Neural crest cell (in vitro differentiated cells): ENCODE data around the gene SLC2A4RG. TPM values are rescaled to one million over a fixed set of nuclear protein-coding genes. Genes with fewer than 3 reads are reported as not detected.

Source experiments
- DNase-seq: peaks from one replicate; pipeline ENCODE4 v3.0.0; 2021; ENCODE audit warnings: low read depth, mixed read lengths, low spot score
- H3K27ac Mint-ChIP-seq: one replicate; pipeline ENCODE4 v1.8.0; 2021; ENCODE audit warnings: mild to moderate bottlenecking, mixed read lengths; ENCODE audit not compliant: unreplicated experiment
- H3K27me3 Mint-ChIP-seq: 2 replicates; pipeline ENCODE4 v1.8.0; 2021; ENCODE audit warnings: low read depth, mild to moderate bottlenecking, mixed read lengths
- H3K36me3 Mint-ChIP-seq: 2 replicates; pipeline ENCODE4 v1.8.0; 2021; ENCODE audit warnings: low read depth, mild to moderate bottlenecking, mixed read lengths
- H3K4me1 Mint-ChIP-seq: 2 replicates; pipeline ENCODE4 v1.8.0; 2021; ENCODE audit warnings: mixed read lengths
- H3K4me3 Mint-ChIP-seq: one replicate; pipeline ENCODE4 v1.8.0; 2021; ENCODE audit warnings: mild to moderate bottlenecking, mixed read lengths
- H3K9me3 Mint-ChIP-seq: 2 replicates; pipeline ENCODE4 v1.8.0; 2021; ENCODE audit warnings: mixed read lengths
- total RNA-seq: library from RNA; stranded (reverse); gene quantifications from 2 replicates; pipeline ENCODE4 v1.2.1, GENCODE V29; 2021
- TF ChIP-seq, protein P1 (sequence below): fragments of 200-600 bp; sonication (generic); conservative IDR thresholded peaks from 2 replicates; pipeline ENCODE4 v1.5.0; 2021; ENCODE audit warnings: antibody characterized with exemption, mild to moderate bottlenecking

Gene SLC2A4RG
- total RNA-seq, 1 donor from 2014 or later = 79.1 TPM

DNA sequence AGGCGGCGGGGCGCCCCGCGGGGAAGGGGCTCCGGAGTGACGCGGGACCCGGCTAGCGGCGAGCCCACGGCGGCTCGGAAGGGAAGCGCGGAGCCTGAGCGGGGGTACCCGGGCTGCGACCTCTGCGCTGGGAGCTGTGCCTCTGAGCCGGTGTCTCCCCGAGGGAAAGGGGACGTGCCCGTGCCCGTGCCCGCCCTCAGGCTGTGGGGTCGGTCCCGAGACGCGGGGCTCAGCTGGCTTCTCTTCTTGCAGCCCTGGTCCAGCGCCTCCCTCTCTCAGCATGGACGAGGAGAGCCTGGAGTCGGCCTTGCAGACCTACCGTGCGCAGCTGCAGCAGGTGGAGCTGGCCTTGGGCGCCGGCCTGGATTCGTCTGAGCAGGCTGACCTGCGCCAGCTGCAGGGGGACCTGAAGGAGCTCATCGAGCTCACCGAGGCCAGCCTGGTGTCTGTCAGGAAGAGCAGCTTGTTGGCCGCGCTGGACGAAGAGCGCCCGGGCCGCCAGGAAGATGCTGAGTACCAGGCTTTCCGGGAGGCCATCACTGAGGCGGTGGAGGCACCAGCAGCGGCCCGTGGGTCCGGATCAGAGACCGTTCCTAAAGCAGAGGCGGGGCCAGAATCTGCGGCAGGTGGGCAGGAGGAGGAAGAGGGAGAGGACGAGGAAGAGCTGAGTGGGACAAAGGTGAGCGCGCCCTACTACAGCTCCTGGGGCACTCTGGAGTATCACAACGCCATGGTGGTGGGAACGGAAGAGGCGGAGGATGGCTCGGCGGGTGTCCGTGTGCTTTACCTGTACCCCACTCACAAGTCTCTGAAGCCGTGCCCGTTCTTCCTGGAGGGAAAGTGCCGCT is 31.1 kb upstream of the SLC2A4RG start:
- Mint-ChIP-seq H3K27ac (no peak overlapping the region), H3K4me1 (peaks cover 24% of the 10 kb centered on the region), H3K4me3 (peak overlapping the region; percentile 72), H3K36me3 (peaks cover 19% of the 10 kb centered on the region), H3K9me3 (peaks cover 4% of the 10 kb centered on the region), H3K27me3 (no peaks in the 10 kb centered on the region)
- TF ChIP-seq, protein P1, sequence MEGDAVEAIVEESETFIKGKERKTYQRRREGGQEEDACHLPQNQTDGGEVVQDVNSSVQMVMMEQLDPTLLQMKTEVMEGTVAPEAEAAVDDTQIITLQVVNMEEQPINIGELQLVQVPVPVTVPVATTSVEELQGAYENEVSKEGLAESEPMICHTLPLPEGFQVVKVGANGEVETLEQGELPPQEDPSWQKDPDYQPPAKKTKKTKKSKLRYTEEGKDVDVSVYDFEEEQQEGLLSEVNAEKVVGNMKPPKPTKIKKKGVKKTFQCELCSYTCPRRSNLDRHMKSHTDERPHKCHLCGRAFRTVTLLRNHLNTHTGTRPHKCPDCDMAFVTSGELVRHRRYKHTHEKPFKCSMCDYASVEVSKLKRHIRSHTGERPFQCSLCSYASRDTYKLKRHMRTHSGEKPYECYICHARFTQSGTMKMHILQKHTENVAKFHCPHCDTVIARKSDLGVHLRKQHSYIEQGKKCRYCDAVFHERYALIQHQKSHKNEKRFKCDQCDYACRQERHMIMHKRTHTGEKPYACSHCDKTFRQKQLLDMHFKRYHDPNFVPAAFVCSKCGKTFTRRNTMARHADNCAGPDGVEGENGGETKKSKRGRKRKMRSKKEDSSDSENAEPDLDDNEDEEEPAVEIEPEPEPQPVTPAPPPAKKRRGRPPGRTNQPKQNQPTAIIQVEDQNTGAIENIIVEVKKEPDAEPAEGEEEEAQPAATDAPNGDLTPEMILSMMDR = no peak
- DNase-seq = no peak

DNA sequence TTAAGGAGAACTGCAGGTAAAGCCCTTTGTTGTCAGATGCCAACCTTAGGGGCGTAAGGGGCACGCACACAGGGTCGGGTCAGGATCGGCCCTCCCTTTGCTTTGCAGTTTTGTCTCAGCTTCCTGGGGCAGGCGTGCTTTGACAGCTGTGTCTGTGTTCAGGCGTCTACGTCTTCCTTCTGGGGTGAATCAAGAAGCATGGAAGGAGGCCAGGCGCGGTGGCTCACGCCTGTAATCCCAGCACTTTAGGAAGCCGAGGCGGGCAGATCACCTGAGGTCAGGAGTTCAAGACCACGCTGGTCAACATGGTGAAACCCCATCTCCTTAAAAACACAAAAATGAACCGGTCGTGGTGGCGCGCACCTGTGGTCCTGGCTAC is 30.4 kb upstream of the SLC2A4RG start:
- peaks cover 4% of the 10 kb centered on the region for H3K9me3 Mint-ChIP-seq
- H3K27ac Mint-ChIP-seq = no peak overlapping the region

GRCh38 chr20:63711085-63711645 is 28.4 kb upstream of the SLC2A4RG start:
- Mint-ChIP-seq H3K36me3 (peaks cover 35% of the 10 kb centered on the region), H3K4me3 (peak overlapping the region; percentile 88), H3K4me1 (peaks cover 24% of the 10 kb centered on the region), H3K9me3 (peaks cover 8% of the 10 kb centered on the region), H3K27ac (no peak overlapping the region), H3K27me3 (no peaks in the 10 kb centered on the region)
- no peak for DNase-seq
- TF ChIP-seq, protein P1 = no peak

More for the DNA sequence above, 30.4 kb upstream of the SLC2A4RG start:
- DNase-seq = no peak
- TF ChIP-seq, protein P1 = no peak
- peaks cover 22% of the 10 kb centered on the region for H3K36me3 Mint-ChIP-seq
- H3K27me3 Mint-ChIP-seq = no peaks in the 10 kb centered on the region
- peak overlapping the region; percentile 72 for H3K4me3 Mint-ChIP-seq
- H3K4me1 Mint-ChIP-seq = peaks cover 24% of the 10 kb centered on the region

GRCh38 chr20:63712191-63712590 is 27.4 kb upstream of the SLC2A4RG start:
- Mint-ChIP-seq H3K9me3 (peaks cover 9% of the 10 kb centered on the region), H3K27ac (no peak overlapping the region), H3K4me3 (peak overlapping the region; percentile 71), H3K4me1 (peaks cover 15% of the 10 kb centered on the region), H3K36me3 (peaks cover 43% of the 10 kb centered on the region), H3K27me3 (no peaks in the 10 kb centered on the region)
- DNase-seq = no peak
- TF ChIP-seq, protein P1 = no peak

GRCh38 chr20:63714858-63715257 is 24.7 kb upstream of the SLC2A4RG start:
- no peak for DNase-seq
- H3K27me3 Mint-ChIP-seq = no peaks in the 10 kb centered on the region
- H3K9me3 Mint-ChIP-seq = peaks cover 13% of the 10 kb centered on the region
- no peak overlapping the region for H3K27ac Mint-ChIP-seq
- no peak overlapping the region for H3K4me3 Mint-ChIP-seq
- H3K4me1 Mint-ChIP-seq = peaks cover 7% of the 10 kb centered on the region
- TF ChIP-seq, protein P1 = no peak
- H3K36me3 Mint-ChIP-seq = peaks cover 54% of the 10 kb centered on the region
